Skin of body (tissue), 2 donors: Measurements from ENCODE around the gene IL23R. TPM values are rescaled to one million over a fixed set of nuclear protein-coding genes. Genes with fewer than 3 reads are reported as not detected.
"Not testable (repeated sequence)": the region's sequence is repeated elsewhere in the genome, so short reads cannot be mapped to it uniquely, and the experiment has no call there.

Experiments
- DNase-seq: peaks from one replicate; lab custom pipeline; 2025; lab: John Stamatoyannopoulos, UW
- total RNA-seq: library from RNA; depleted of rRNA; stranded (reverse); fragments of >200 nt; gene quantifications from one replicate; pipeline ENCODE4 v1.2.3, GENCODE V29; 2014

The IL23R gene
- total RNA-seq, 1 donor from 2014 or later = not detected

- DNase-seq = no peak
These were observed 25.6 kb downstream of the IL23R start for GRCh38 chr1:67191668-67192520.

- no peak for DNase-seq
These were observed 26.6 kb downstream of the IL23R start for GRCh38 chr1:67192902-67193301.

GRCh38 chr1:67193704-67194103 is 27.4 kb downstream of the IL23R start:
- DNase-seq = no peak

DNA sequence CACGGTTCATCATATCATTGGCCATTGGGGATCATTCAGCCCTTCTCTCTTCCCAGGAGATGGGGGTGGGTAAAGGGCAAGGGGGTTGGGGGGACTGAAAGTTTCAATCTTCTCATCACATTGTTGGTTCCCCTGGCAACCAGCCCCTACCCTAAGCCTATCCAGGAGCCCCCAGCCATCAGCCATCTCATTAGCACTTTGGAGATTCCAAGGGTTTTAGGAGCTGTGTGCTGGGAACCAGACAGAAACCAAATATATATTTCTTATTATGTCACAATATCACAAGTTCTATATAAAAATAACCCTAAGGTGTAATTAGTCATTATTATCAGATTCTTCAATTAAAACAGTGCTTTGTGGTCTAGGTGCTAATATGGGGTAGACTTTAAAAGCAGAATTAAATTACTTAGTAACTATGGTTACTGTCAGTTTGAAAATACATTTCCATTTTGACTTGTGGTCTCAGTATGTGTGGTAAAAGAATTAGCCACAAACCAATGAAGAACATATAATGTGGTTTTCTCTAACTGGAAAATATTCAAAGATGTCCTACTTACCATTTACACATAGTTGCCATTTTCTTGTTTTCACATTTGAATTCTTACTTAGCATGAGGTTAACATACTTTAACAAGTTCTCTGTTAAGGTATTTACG is 28.1 kb downstream of the IL23R start:
- DNase-seq = no peak

DNA sequence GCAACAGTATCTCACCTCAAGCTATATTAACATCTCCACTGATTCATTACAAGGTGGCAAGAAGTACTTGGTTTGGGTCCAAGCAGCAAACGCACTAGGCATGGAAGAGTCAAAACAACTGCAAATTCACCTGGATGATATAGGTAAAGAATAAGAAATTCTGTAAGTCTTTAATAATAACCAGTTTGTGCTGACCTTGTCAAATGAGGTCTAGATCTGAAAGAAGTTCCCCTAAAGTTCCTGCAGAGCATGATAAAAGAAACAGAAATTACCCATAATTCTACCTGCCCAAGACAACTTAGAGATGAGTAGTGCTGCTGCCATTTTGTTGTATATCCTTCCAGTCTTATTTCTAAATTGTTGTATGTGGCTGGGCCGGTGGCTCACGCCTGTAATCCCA is 34.5 kb downstream of the IL23R start:
- no peak for DNase-seq

DNA sequence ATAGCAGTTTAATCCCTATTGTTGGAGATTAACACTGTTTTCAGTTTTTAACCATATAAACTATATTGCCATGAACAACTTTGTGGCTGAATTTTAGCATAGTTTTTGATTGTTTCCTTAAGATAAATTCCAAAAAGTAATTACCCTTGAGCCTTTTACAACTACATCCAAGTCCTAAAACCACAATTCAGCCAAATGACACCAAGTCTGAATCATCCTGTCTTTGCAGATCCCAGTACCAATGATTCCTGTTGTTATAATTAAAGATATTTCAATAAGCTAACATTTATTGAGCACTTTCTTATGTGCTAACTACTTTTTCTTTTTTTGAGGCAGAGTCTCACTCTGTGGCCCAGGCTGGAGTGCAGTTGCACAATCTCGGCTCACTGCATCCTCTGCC is 35.6 kb downstream of the IL23R start:
- DNase-seq = no peak

GRCh38 chr1:67204298-67204980 is 38.2 kb downstream of the IL23R start:
- no peak for DNase-seq

- not testable (repeated sequence) for DNase-seq
These were observed 41.1 kb downstream of the IL23R start for GRCh38 chr1:67207398-67207797.

DNA sequence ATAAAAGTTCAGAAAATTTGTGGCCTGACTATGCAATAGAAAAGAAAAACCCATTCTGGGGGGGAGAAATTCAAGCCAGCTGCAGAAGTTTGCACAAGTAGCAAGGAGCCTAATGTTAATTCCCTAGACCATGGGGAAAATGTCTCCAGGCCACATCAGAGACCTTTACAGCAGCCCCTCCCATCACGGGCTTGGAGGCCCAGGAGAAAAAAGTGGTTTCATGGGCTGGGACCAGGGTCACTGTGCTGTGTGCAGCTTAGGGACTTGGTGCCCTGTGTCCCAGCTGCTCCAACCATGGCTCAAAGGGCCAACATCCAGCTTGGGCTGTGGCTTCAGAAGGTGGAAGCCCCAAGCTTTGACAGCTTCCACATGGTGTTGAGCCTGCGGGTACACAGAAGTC is 42.0 kb downstream of the IL23R start:
- DNase-seq = no peak

- DNase-seq = no peak
These were observed 43.3 kb downstream of the IL23R start for GRCh38 chr1:67209521-67209920.

DNA sequence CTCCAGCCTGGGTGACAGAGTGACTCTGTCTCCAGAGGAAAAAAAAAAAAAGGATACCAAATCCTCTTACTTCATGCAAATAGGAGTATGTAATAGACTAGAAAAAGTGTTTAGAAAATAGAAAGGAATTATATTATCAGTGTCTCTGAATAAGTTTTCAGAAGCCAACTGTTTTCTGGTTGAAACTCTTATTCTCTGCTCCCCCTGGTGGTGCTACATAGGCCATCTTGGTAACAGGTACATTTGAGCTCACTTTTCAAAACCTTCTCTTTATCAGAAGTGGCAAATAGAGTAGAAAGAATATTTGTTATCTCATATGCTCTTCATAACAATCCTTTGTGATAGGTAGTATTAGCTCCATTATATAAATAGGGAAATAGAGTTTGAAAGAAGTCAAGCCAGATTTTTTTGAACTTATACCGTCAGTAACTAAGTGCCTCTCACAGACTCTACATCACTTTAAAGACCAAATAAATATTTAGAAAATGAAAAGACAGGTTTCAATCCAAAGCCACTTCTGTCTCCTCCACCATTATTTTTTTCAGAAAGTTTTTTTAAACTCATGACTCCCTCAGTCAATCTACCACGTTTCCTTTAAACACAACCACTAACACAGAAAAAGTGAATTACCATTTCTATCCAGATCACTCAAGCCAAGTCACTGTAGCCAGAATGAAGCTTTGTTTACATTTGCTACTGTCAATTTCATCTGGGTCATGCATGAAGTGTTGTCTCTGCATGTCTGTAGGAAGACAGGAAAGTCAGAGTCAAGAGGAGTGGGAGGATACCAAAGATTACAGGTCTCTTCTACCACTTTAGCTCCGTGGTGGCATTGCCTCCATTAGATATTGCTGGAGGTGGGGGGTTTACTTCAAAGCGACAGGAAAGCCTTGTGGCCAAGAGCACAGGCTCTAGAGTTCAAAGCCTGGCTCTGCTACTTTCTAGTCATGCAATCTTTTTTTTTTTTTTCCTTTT is 45.6 kb downstream of the IL23R start:
- DNase-seq = no peak

DNA sequence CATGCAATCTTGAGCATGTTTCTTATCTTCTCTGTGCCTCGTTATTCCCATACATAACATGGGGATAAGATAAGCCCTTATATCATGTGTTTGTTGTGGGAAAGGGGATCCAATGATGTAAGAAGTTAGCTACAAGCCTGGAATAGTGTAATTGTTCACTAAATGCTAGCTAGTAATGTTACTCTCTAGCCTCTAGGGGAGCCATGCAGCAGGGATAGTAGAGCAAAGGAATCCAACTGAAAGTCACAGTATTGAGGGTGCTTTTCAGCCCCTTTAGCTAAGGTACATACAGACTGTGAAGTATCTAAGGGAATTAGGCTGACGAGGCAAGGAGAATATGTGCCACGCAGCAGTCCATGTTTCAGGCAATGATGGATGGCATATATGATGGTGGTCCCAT is 46.9 kb downstream of the IL23R start:
- DNase-seq = no peak

GRCh38 chr1:67213948-67214347 is 47.7 kb downstream of the IL23R start:
- no peak for DNase-seq

- DNase-seq = no peak
These were observed 48.3 kb downstream of the IL23R start for GRCh38 chr1:67214420-67215174.

DNA sequence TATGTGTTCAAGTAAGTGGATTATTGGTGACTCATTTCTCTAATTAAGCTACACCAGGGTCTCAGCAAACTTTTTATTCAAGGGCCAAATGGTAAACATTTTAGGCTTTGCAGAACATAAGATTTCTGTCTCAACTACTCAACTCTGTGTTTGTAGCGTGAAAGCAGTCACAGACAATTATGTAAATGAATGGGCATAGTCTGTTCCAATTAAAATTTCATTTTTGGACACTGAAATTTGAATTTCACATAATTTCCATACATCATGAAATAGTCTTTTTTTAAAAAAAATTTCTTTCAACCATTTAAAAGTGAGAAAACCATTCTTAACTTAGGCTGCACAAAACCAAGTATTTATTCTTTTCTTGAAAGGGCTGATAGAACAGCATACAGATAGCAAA is 50.1 kb downstream of the IL23R start:
- no peak for DNase-seq

- peak; percentile 61 for DNase-seq
These were observed 51.2 kb downstream of the IL23R start for GRCh38 chr1:67217417-67217816.

DNA sequence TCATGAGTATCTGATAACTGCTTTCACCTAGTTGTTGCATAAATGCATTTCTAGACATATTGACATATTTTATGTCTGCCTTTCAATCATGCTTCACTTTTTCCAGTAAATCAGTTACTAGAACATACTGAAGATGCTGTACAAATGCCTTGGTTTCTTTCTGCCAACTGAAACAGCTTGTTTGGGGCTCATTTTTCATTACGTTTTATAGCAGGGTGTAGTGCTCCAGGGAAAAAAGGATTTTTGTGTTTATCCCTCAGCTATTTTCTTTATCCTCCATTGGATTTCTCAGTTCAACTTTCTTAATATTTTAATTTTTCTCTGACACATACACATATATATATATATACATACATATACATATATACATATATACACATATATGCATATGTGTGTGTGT is 51.7 kb downstream of the IL23R start:
- peak; percentile 5 for DNase-seq

- no peak for DNase-seq
These were observed 58.6 kb downstream of the IL23R start for GRCh38 chr1:67224856-67225255.

GRCh38 chr1:67226688-67227087 is 60.4 kb downstream of the IL23R start:
- DNase-seq = no peak

DNA sequence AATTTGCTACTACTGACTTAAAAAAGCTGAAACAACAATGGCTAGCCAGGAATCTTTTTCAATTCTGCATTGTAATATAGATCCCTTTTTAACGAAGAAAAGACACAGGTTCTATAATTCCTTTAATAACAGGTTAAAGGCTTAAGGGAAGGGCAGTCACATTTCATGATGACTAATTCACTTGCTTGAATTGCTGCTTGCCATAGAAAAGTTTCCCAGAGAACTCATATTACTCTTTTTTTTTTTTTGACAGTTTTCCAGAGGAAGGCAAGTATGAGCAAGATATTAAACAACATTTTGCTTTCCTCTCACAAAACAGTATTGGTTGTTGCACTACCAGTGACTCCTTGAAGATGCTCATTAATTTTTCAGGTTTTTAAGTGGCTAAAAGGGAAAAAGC is 60.9 kb downstream of the IL23R start:
- no peak for DNase-seq
